A549 (cell line): Measurements from ENCODE around the gene SLCO3A1. TPM values are rescaled to one million over a fixed set of nuclear protein-coding genes. Genes with fewer than 3 reads are reported as not detected.

Source experiments
- ATAC-seq, 2 experiments: fragments of 200-7000 bp in 1 of 2; fragments of >200 bp in 1 of 2; cut with Nextera tagmentation in 1 of 2; cut with Tn5 transposase in 1 of 2; 3 replicates each; pipeline versions ENCODE4 v1.8.0 to v1.9.1; 2018 to 2020; ENCODE audit warnings: mild to moderate bottlenecking in 1 of 2, moderate library complexity in 1 of 2
- CTCF ChIA-PET: fragments of 300-600 bp; sonication (Branson Sonifier 250); formaldehyde crosslinking; extraction: SDS; loops from one replicate; lab custom pipeline; 2021; ENCODE audit warnings: antibody characterized with exemption, inconsistent platforms; lab: Yijun Ruan, JAX
- POLR2A ChIA-PET: fragments of 350-600 bp; formaldehyde crosslinking; extraction: SDS; loops from one replicate; lab custom pipeline; 2021; ENCODE audit warnings: antibody characterized with exemption, inconsistent platforms; lab: Yijun Ruan, JAX
- DNase-seq, 2 experiments: peaks; one replicate each; pipeline versions ENCODE4 v3.0.0 to v3.0.0-alpha.2; 2011 to 2016; ENCODE audit warnings: low read depth in 1 of 2, low spot score in 1 of 2
- FAIRE-seq: peaks from 2 replicates; lab custom pipeline; 2011; peaks lifted over from hg19 to GRCh38; lab: Jason Lieb, UNC
- H3K27ac ChIP-seq, 2 experiments: fragments of >200 bp; sonication (Bioruptor Twin); formaldehyde crosslinking; 3 replicates each; pipeline ENCODE4 v1.5.1; 2016 to 2017
- H3K4me1 ChIP-seq: fragments of >200 bp; sonication (Bioruptor Twin); formaldehyde crosslinking; 3 replicates; pipeline ENCODE4 v1.6.1; 2016
- H3K4me2 ChIP-seq: fragments of >200 bp; sonication (Bioruptor Twin); formaldehyde crosslinking; 3 replicates; pipeline ENCODE4 v1.6.1; 2016
- H3K4me3 ChIP-seq: fragments of >200 bp; sonication (Bioruptor Twin); formaldehyde crosslinking; 3 replicates; pipeline ENCODE4 v1.5.1; 2016
- H3K9me3 ChIP-seq: fragments of >200 bp; sonication (Bioruptor Twin); formaldehyde crosslinking; 3 replicates; pipeline ENCODE4 v1.6.1; 2016
- ATOH8 ChIP-seq: fragments of 250-450 bp; sonication (Bioruptor Pico); IDR thresholded peaks from 2 replicates; pipeline ENCODE4 v1.5.0; 2020; ENCODE audit warnings: low read depth, mild to moderate bottlenecking, moderate library complexity
- BHLHE40 ChIP-seq: IDR thresholded peaks from 2 replicates; pipeline ENCODE4 v1.6.1; 2012; ENCODE audit warnings: low read depth, low read length, inconsistent platforms
- EHF ChIP-seq: fragments of 250-450 bp; sonication (Bioruptor Pico); IDR thresholded peaks from 2 replicates; pipeline ENCODE4 v1.5.0; 2020; ENCODE audit warnings: mild to moderate bottlenecking
- EP300 ChIP-seq, 2 experiments: fragments of >200 bp; sonication (Bioruptor Twin); formaldehyde crosslinking; IDR thresholded peaks; 2 replicates in 1 of 2; 3 replicates in 1 of 2; pipeline ENCODE4 v1.6.1; 2016 to 2017
- FOSB ChIP-seq: fragments of 250-450 bp; sonication (Bioruptor Pico); IDR thresholded peaks from 2 replicates; pipeline ENCODE4 v1.5.0; 2020; ENCODE audit warnings: mild to moderate bottlenecking, moderate library complexity
- HDAC2 ChIP-seq: fragments of 200-600 bp; sonication (generic); IDR thresholded peaks from 2 replicates; pipeline ENCODE4 v1.6.1; 2016
- HMGXB4 ChIP-seq: fragments of 250-450 bp; sonication (Bioruptor Pico); IDR thresholded peaks from 2 replicates; pipeline ENCODE4 v1.5.0; 2021; ENCODE audit warnings: mild to moderate bottlenecking, moderate library complexity, borderline replicate concordance
- HOXA7 ChIP-seq: fragments of 250-450 bp; sonication (Bioruptor Pico); IDR thresholded peaks from 2 replicates; pipeline ENCODE4 v1.5.0; 2020; ENCODE audit warnings: mild to moderate bottlenecking, moderate library complexity
- HOXB5 ChIP-seq: fragments of 250-450 bp; sonication (Bioruptor Pico); IDR thresholded peaks from 2 replicates; pipeline ENCODE4 v1.5.0; 2020; ENCODE audit warnings: mild to moderate bottlenecking, moderate library complexity
- MAX ChIP-seq: IDR thresholded peaks from 2 replicates; pipeline ENCODE4 v1.6.1; 2012
- NPAS2 ChIP-seq: fragments of 250-450 bp; sonication (Bioruptor Pico); IDR thresholded peaks from 2 replicates; pipeline ENCODE4 v1.8.0; 2022; ENCODE audit warnings: mild to moderate bottlenecking, moderate library complexity, borderline replicate concordance
- NR3C1 ChIP-seq: fragments of >200 bp; sonication (Bioruptor Twin); formaldehyde crosslinking; IDR thresholded peaks from 3 replicates; pipeline ENCODE4 v1.6.1; 2017
- RARB ChIP-seq: fragments of 250-450 bp; sonication (Bioruptor Pico); IDR thresholded peaks from 2 replicates; pipeline ENCODE4 v1.8.0; 2021; ENCODE audit warnings: mild to moderate bottlenecking, moderate library complexity
- RCOR1 ChIP-seq: fragments of 150-350 bp; IDR thresholded peaks from 2 replicates; pipeline ENCODE4 v1.6.1; 2014; ENCODE audit warnings: antibody characterized with exemption, low read length, low read depth
- RFX5 ChIP-seq: fragments of 450-650 bp; IDR thresholded peaks from 2 replicates; pipeline ENCODE4 v1.7.1; 2014; ENCODE audit warnings: antibody characterized with exemption, mild to moderate bottlenecking, moderate library complexity
- RNF2 ChIP-seq: fragments of 200-600 bp; sonication (generic); IDR thresholded peaks from 2 replicates; pipeline ENCODE4 v1.6.1; 2016; ENCODE audit warnings: low read depth, mild to moderate bottlenecking, antibody characterized with exemption, moderate library complexity, borderline replicate concordance
- WGBS: methylation state at CpG from one replicate; pipeline ENCODE4 v1.1.6; 2017; ENCODE audit errors: missing lambda C conversion rate; 5-methylcytosine and 5-hydroxymethylcytosine counted together
- polyA plus RNA-seq, 4 experiments: library from polyadenylated mRNA; depleted of rRNA in 3 of 4; stranded (reverse); fragments of >200 nt; fragmentation: RNase III in 1 of 4; extraction: RNeasy Plus Mini Kit Qiagen cat#74134 plus additional on column Dnase treatment in 1 of 4; gene quantifications; 2 replicates in 3 of 4; 3 replicates in 1 of 4; pipeline ENCODE4 v1.2.3, GENCODE V29; 2011 to 2017
- TF ChIP-seq, protein P1 (sequence below): fragments of 200-600 bp; sonication (generic); IDR thresholded peaks from 2 replicates; pipeline ENCODE4 v1.6.1; 2016; ENCODE audit warnings: antibody characterized with exemption, mild to moderate bottlenecking, moderate library complexity
- TF ChIP-seq, protein P2 (sequence below): fragments of 450-650 bp; IDR thresholded peaks from 2 replicates; pipeline ENCODE4 v1.6.1; 2014; ENCODE audit warnings: antibody characterized with exemption

Gene SLCO3A1
- polyA plus RNA-seq, 2 of the 4 experiments (the other 2 are of a cell fraction): 16.8 to 17.0 TPM

DNA sequence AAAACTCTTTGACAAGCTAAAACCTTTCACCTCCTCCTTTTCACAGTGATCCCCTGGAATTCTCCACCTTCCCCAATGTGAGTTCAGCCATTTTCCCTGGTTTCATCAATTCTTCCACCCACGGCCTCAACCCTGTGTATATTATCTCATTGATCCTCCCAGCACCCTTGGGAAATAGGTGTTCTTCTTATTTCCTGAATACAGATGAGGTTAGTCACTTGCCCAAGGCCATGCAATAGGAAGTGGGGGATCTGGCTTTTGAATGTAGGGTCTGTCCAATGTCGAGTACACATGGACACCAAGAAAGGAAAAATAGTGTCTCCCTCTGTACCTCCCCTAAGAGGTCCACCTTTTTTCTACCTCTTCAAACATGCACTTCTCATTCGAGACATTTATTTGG is 277.4 kb downstream of the SLCO3A1 start:
- Histone ChIP-seq H3K9me3 (no peaks in the 10 kb centered on the region), H3K4me3 (no peak overlapping the region), H3K4me2 (no peak overlapping the region), H3K27ac (no peak overlapping the region), H3K4me1 (no peaks in the 10 kb centered on the region)
- TF ChIP-seq EP300 (IDR thresholded peaks at IDR 0.05) (no peak), RNF2 (no peak), HDAC2 (no peak)
- DNase-seq (no peak), FAIRE-seq (no peak), ATAC-seq (no peak)
- ChIA-PET CTCF (interaction anchor here (0.9 to 1.0 kb wide), 2 partner anchors 10 to 16 kb away, joined by 3 read pairs; no protein-coding TSS in a partner anchor), POLR2A (no interaction called here)
- 64% methylated on average over 3 of the region's 3 CpGs for WGBS

DNA sequence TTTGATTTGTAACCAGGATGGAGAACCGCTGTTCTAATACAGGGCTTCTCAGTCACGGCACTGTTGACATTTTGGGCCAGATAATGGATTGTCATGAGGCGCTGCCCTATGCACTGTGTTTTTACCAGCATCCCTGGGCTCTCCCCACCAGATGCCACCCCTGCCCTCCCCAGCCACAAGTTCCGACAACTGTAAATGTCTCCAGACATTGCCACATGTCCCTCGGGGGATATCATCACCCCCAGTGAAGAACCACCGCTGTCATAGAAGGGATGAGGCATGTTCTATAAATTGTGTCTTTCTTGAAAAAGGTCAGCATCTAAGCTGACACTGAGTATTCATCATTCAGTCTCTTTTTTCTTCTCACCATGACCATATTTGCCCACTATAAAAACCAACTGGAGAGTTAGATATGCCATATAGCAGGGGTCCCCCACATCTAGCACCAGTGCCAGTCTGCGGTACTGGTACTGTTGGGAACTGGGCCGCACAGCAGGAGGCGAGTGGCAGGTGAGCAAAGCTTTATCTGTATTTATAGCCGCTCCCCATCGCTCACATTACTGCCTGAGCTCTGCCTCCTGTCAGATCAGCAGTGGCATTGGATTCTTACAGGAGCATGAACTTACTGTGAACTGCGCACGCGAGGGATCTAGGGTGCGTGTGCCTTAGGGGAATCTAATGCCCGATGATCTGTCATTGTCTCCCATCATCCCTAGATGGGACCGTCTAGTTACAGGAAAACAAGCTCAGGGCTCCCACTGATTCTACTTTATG is 279.7 kb downstream of the SLCO3A1 start:
- Histone ChIP-seq H3K4me2 (no peak overlapping the region), H3K9me3 (no peaks in the 10 kb centered on the region), H3K27ac (no peak overlapping the region), H3K4me1 (no peaks in the 10 kb centered on the region), H3K4me3 (no peak overlapping the region)
- ChIA-PET POLR2A (interaction anchor here (0.6 kb wide), 1 partner anchor 197 kb away, joined by 3 read pairs; no protein-coding TSS in a partner anchor), CTCF (interaction anchor here (0.6 to 1.7 kb wide), 6 partner anchors 8 to 580 kb away, joined by 3 to 4 read pairs (median 3); no protein-coding TSS in a partner anchor)
- no peak for TF ChIP-seq FOSB (CRISPR knock-in tag)
- TF ChIP-seq ATOH8 (CRISPR knock-in tag): no peak
- TF ChIP-seq MAX: no peak
- no peak for TF ChIP-seq HMGXB4
- no peak for TF ChIP-seq EHF (CRISPR knock-in tag)
- no peak for TF ChIP-seq HOXA7 (CRISPR knock-in tag)
- TF ChIP-seq NPAS2 (CRISPR knock-in tag): no peak
- no peak for TF ChIP-seq RFX5
- no peak for TF ChIP-seq BHLHE40
- TF ChIP-seq, protein P1, sequence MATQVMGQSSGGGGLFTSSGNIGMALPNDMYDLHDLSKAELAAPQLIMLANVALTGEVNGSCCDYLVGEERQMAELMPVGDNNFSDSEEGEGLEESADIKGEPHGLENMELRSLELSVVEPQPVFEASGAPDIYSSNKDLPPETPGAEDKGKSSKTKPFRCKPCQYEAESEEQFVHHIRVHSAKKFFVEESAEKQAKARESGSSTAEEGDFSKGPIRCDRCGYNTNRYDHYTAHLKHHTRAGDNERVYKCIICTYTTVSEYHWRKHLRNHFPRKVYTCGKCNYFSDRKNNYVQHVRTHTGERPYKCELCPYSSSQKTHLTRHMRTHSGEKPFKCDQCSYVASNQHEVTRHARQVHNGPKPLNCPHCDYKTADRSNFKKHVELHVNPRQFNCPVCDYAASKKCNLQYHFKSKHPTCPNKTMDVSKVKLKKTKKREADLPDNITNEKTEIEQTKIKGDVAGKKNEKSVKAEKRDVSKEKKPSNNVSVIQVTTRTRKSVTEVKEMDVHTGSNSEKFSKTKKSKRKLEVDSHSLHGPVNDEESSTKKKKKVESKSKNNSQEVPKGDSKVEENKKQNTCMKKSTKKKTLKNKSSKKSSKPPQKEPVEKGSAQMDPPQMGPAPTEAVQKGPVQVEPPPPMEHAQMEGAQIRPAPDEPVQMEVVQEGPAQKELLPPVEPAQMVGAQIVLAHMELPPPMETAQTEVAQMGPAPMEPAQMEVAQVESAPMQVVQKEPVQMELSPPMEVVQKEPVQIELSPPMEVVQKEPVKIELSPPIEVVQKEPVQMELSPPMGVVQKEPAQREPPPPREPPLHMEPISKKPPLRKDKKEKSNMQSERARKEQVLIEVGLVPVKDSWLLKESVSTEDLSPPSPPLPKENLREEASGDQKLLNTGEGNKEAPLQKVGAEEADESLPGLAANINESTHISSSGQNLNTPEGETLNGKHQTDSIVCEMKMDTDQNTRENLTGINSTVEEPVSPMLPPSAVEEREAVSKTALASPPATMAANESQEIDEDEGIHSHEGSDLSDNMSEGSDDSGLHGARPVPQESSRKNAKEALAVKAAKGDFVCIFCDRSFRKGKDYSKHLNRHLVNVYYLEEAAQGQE: no peak
- TF ChIP-seq HOXB5 (CRISPR knock-in tag): no peak
- TF ChIP-seq RCOR1: no peak
- TF ChIP-seq RARB (CRISPR knock-in tag): no peak
- no peak for TF ChIP-seq NR3C1
- TF ChIP-seq, protein P2, sequence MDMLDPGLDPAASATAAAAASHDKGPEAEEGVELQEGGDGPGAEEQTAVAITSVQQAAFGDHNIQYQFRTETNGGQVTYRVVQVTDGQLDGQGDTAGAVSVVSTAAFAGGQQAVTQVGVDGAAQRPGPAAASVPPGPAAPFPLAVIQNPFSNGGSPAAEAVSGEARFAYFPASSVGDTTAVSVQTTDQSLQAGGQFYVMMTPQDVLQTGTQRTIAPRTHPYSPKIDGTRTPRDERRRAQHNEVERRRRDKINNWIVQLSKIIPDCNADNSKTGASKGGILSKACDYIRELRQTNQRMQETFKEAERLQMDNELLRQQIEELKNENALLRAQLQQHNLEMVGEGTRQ: no peak
- no peak for FAIRE-seq
- no peak for DNase-seq
- WGBS: 90% methylated on average over 17 of the region's 17 CpGs
- ATAC-seq: no peak
